Measurements from ENCODE around the gene ANXA1. TPM values are rescaled to one million over a fixed set of nuclear protein-coding genes. Genes with fewer than 3 reads are reported as not detected.

The ANXA1 gene
- total and polyA plus RNA-seq, 2 experiments from 2014 or later = 4.9 to 5.8 TPM

GRCh38 chr9:73143711-73144328 lies 7.8 kb upstream of the ANXA1 start:
- no peaks in the 10 kb centered on the region for H4K20me1 ChIP-seq (replicated peaks; ENCODE audit: insufficient read depth)
- H3K27ac Mint-ChIP-seq = no peak overlapping the region; the same call in 1 of the 2 replicates
- no peaks in the 10 kb centered on the region for H3F3A ChIP-seq (replicated peaks; ENCODE audit: low read depth)
- H3K4me1 Mint-ChIP-seq = peaks cover 21% of the 10 kb centered on the region; the same call in 2 of the 3 replicates
- H3K9me3 Mint-ChIP-seq = no peaks in the 10 kb centered on the region
- no peaks in the 10 kb centered on the region for H3K36me3 Mint-ChIP-seq (ENCODE audit: low read depth)
- no peaks in the 10 kb centered on the region for H3K27me3 Mint-ChIP-seq (ENCODE audit: insufficient read depth, low read depth, poor library complexity)
- no peak overlapping the region for H3K27ac ChIP-seq (ENCODE audit: low read depth)
- H3K4me3 ChIP-seq = no peak overlapping the region
- no peak overlapping the region for H3K4me3 Mint-ChIP-seq
- no peaks in the 10 kb centered on the region; the same call in 1 of the 2 replicates for H3K4me1 ChIP-seq (ENCODE audit: insufficient read depth)
- H3K79me2 ChIP-seq (replicated peaks; ENCODE audit: insufficient read depth) = no peaks in the 10 kb centered on the region
- H3K36me3 ChIP-seq (ENCODE audit: insufficient read depth) = no peaks in the 10 kb centered on the region
- no peak overlapping the region for H3K4me2 ChIP-seq
- TF ChIP-seq STAT1 (IDR thresholded peaks at IDR 0.05; ENCODE audit: unreplicated experiment) (no peak), EZH2phosphoT487 (IDR thresholded peaks at IDR 0.05; ENCODE audit: unreplicated experiment) (no peak), NANOG (IDR thresholded peaks at IDR 0.05; ENCODE audit: borderline replicate concordance) (no peak), REST (IDR thresholded peaks at IDR 0.05; ENCODE audit: unreplicated experiment) (no peak), ETS1 (IDR thresholded peaks at IDR 0.05) (no peak), ZNF331 (CRISPR knock-in tag; IDR thresholded peaks at IDR 0.05; ENCODE audit: low read depth) (no peak), ZNF114 (CRISPR knock-in tag; IDR thresholded peaks at IDR 0.05) (no peak), POLR2AphosphoS5 (IDR thresholded peaks at IDR 0.05; ENCODE audit: low read depth) (no peak), CREB1 (CRISPR knock-in tag; IDR thresholded peaks at IDR 0.05; ENCODE audit: low read depth) (no peak), EZH2 (IDR thresholded peaks at IDR 0.05; ENCODE audit: low read depth, unreplicated experiment) (no peak), JUNB (IDR thresholded peaks at IDR 0.05; ENCODE audit: unreplicated experiment) (no peak)
- TF ChIP-seq, protein P1, sequence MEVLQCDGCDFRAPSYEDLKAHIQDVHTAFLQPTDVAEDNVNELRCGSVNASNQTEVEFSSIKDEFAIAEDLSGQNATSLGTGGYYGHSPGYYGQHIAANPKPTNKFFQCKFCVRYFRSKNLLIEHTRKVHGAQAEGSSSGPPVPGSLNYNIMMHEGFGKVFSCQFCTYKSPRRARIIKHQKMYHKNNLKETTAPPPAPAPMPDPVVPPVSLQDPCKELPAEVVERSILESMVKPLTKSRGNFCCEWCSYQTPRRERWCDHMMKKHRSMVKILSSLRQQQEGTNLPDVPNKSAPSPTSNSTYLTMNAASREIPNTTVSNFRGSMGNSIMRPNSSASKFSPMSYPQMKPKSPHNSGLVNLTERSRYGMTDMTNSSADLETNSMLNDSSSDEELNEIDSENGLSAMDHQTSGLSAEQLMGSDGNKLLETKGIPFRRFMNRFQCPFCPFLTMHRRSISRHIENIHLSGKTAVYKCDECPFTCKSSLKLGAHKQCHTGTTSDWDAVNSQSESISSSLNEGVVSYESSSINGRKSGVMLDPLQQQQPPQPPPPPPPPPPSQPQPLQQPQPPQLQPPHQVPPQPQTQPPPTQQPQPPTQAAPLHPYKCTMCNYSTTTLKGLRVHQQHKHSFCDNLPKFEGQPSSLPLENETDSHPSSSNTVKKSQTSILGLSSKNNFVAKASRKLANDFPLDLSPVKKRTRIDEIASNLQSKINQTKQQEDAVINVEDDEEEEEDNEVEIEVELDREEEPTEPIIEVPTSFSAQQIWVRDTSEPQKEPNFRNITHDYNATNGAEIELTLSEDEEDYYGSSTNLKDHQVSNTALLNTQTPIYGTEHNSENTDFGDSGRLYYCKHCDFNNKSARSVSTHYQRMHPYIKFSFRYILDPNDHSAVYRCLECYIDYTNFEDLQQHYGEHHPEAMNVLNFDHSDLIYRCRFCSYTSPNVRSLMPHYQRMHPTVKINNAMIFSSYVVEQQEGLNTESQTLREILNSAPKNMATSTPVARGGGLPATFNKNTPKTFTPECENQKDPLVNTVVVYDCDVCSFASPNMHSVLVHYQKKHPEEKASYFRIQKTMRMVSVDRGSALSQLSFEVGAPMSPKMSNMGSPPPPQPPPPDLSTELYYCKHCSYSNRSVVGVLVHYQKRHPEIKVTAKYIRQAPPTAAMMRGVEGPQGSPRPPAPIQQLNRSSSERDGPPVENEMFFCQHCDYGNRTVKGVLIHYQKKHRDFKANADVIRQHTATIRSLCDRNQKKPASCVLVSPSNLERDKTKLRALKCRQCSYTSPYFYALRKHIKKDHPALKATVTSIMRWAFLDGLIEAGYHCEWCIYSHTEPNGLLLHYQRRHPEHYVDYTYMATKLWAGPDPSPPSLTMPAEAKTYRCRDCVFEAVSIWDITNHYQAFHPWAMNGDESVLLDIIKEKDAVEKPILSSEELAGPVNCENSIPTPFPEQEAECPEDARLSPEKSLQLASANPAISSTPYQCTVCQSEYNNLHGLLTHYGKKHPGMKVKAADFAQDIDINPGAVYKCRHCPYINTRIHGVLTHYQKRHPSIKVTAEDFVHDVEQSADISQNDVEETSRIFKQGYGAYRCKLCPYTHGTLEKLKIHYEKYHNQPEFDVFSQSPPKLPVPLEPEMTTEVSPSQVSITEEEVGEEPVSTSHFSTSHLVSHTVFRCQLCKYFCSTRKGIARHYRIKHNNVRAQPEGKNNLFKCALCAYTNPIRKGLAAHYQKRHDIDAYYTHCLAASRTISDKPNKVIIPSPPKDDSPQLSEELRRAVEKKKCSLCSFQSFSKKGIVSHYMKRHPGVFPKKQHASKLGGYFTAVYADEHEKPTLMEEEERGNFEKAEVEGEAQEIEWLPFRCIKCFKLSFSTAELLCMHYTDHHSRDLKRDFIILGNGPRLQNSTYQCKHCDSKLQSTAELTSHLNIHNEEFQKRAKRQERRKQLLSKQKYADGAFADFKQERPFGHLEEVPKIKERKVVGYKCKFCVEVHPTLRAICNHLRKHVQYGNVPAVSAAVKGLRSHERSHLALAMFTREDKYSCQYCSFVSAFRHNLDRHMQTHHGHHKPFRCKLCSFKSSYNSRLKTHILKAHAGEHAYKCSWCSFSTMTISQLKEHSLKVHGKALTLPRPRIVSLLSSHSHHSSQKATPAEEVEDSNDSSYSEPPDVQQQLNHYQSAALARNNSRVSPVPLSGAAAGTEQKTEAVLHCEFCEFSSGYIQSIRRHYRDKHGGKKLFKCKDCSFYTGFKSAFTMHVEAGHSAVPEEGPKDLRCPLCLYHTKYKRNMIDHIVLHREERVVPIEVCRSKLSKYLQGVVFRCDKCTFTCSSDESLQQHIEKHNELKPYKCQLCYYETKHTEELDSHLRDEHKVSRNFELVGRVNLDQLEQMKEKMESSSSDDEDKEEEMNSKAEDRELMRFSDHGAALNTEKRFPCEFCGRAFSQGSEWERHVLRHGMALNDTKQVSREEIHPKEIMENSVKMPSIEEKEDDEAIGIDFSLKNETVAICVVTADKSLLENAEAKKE (CRISPR knock-in tag; IDR thresholded peaks at IDR 0.05) = no peak
- TF ChIP-seq, protein P2, sequence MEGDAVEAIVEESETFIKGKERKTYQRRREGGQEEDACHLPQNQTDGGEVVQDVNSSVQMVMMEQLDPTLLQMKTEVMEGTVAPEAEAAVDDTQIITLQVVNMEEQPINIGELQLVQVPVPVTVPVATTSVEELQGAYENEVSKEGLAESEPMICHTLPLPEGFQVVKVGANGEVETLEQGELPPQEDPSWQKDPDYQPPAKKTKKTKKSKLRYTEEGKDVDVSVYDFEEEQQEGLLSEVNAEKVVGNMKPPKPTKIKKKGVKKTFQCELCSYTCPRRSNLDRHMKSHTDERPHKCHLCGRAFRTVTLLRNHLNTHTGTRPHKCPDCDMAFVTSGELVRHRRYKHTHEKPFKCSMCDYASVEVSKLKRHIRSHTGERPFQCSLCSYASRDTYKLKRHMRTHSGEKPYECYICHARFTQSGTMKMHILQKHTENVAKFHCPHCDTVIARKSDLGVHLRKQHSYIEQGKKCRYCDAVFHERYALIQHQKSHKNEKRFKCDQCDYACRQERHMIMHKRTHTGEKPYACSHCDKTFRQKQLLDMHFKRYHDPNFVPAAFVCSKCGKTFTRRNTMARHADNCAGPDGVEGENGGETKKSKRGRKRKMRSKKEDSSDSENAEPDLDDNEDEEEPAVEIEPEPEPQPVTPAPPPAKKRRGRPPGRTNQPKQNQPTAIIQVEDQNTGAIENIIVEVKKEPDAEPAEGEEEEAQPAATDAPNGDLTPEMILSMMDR (conservative IDR thresholded peaks at IDR 0.05; ENCODE audit: low read depth in 2 of 2) = no peak
- H3K27me3 ChIP-seq (ENCODE audit: insufficient read depth) = no peaks in the 10 kb centered on the region
- no peak overlapping the region for H2AFZ ChIP-seq
- DNase-seq (ENCODE audit: low spot score) (no peak), ATAC-seq (no peak)
- H3K9me2 ChIP-seq (ENCODE audit: insufficient read depth) = 0 out of 2 replicates have a peak, but pooled peaks cover 13% of the 10 kb centered on the region
